T-helper 1 cell treated with Interleukin-12 subunit alpha and Interleukin-12 subunit beta and Interleukin-4 antibody, amounts not matched to agents 30 μg/mL and 1 μg/mL, for 36 hours (primary cell): ENCODE results near the gene LMLN.
"Not testable (repeated sequence)": the region's sequence is repeated elsewhere in the genome, so short reads cannot be mapped to it uniquely, and the experiment has no call there.

Experiments used
- H3K27ac Mint-ChIP-seq: one replicate; pipeline ENCODE4 v1.8.0; 2021; ENCODE audit warnings: mild to moderate bottlenecking, mixed read lengths
- H3K27me3 Mint-ChIP-seq: one replicate; pipeline ENCODE4 v1.8.0; 2021; ENCODE audit warnings: low read depth, mixed read lengths
- H3K36me3 Mint-ChIP-seq: one replicate; pipeline ENCODE4 v1.8.0; 2021; ENCODE audit warnings: low read depth, mixed read lengths
- H3K4me1 Mint-ChIP-seq: one replicate; pipeline ENCODE4 v1.8.0; 2021; ENCODE audit warnings: low read depth, mixed read lengths
- H3K4me3 Mint-ChIP-seq: one replicate; pipeline ENCODE4 v1.8.0; 2021; ENCODE audit warnings: mild to moderate bottlenecking, moderate library complexity, mixed read lengths
- H3K9me3 Mint-ChIP-seq: one replicate; pipeline ENCODE4 v1.8.0; 2021; ENCODE audit warnings: mixed read lengths

The LMLN gene

DNA sequence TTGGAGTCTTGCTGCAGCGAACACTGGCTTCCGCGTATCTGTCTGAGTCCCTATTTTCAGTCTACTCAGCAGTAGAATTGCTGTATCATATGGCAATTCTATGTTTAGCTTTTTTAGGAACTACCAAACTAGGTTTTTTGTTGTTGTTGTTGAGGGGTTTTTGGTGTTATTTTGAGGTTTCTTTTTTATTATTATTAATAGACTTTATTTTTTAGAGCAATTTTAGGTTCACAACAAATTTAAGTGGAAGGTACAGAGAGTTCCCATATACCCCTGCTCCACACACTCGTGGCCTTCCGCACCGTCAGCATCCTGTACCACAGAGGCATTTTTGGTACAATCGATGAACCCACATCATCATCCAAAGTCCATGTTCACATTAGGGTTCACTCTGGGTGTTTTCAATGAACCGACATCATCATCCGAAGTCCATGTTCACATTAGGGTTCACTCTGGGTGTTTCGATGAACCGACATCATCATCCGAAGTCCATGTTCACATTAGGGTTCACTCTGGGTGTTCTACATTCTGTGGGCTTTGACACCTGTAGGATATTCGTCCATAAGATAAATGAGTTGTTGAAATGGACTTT is 67.9 kb downstream of the LMLN start:
- H3K27me3 Mint-ChIP-seq: no peaks in the 10 kb centered on the region
- no peaks in the 10 kb centered on the region for H3K36me3 Mint-ChIP-seq
- H3K9me3 Mint-ChIP-seq: no peaks in the 10 kb centered on the region
- H3K4me3 Mint-ChIP-seq: no peak overlapping the region
- no peak overlapping the region for H3K27ac Mint-ChIP-seq
- H3K4me1 Mint-ChIP-seq: no peaks in the 10 kb centered on the region

DNA sequence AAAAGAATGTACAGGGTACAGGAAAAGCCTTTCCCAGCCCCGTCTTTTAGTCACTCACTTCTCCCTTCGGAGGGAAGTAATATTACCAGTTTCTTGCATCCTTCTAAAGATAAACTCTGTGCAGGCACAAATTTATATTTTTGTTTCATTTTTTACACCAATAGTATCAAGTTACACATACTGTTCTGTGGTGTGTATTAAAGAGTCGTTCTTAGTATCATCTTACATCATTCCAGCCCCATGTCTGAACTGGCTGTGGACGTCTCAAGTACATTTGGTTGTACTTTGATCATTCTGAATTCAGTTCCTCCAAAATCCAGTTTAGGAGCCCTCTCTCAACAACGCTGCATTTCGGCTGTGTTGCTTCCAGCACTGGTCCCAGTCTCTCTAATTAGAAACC is 68.7 kb downstream of the LMLN start:
- Mint-ChIP-seq H3K9me3 (no peaks in the 10 kb centered on the region), H3K27ac (no peak overlapping the region), H3K4me3 (no peak overlapping the region)

DNA sequence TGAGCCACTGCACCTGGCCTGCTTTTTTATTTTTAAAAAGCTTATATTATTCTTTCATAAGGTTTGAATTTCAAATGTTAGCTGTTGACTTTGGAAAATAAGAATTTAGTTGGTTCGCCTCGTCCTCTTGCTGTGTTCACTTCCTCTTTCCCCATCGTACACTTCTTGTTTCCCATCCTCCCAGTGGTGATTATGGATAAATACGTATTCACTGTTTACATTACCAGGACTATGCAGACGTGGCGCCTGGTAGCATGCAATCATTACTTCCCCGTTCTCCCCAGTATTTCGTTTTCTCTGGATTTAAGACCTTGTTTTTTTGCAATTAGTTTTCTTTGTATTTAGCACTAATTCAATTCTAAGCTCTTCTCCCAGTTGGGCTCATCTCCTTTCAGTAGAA is 70.1 kb downstream of the LMLN start:
- Mint-ChIP-seq H3K27ac (no peak overlapping the region), H3K4me3 (no peak overlapping the region), H3K4me1 (no peaks in the 10 kb centered on the region), H3K27me3 (no peaks in the 10 kb centered on the region), H3K36me3 (no peaks in the 10 kb centered on the region), H3K9me3 (no peaks in the 10 kb centered on the region)

More for the DNA sequence above, 68.7 kb downstream of the LMLN start:
- Mint-ChIP-seq H3K27me3 (no peaks in the 10 kb centered on the region), H3K4me1 (no peaks in the 10 kb centered on the region), H3K36me3 (no peaks in the 10 kb centered on the region)

DNA sequence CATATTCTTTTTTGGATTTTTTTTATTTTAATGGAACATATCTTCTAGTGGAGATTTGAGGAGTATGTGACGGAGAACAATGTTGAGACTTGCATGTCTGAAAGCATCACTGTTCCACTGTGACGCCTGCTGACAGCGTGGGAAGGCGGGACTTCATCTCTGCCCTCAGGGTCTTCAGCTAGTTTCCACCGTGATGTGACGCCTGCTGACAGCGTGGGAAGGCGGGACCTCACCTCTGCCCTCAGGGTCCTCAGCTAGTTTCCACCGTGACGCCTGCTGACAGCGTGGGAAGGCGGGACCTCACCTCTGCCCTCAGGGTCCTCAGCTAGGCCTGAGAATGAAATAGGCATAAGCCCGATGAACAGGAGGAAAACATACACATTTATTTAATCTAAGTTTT is 70.7 kb downstream of the LMLN start:
- no peak overlapping the region for H3K4me3 Mint-ChIP-seq
- H3K4me1 Mint-ChIP-seq: no peaks in the 10 kb centered on the region
- no peaks in the 10 kb centered on the region for H3K9me3 Mint-ChIP-seq
- H3K27me3 Mint-ChIP-seq: no peaks in the 10 kb centered on the region
- H3K27ac Mint-ChIP-seq: no peak overlapping the region
- no peaks in the 10 kb centered on the region for H3K36me3 Mint-ChIP-seq

DNA sequence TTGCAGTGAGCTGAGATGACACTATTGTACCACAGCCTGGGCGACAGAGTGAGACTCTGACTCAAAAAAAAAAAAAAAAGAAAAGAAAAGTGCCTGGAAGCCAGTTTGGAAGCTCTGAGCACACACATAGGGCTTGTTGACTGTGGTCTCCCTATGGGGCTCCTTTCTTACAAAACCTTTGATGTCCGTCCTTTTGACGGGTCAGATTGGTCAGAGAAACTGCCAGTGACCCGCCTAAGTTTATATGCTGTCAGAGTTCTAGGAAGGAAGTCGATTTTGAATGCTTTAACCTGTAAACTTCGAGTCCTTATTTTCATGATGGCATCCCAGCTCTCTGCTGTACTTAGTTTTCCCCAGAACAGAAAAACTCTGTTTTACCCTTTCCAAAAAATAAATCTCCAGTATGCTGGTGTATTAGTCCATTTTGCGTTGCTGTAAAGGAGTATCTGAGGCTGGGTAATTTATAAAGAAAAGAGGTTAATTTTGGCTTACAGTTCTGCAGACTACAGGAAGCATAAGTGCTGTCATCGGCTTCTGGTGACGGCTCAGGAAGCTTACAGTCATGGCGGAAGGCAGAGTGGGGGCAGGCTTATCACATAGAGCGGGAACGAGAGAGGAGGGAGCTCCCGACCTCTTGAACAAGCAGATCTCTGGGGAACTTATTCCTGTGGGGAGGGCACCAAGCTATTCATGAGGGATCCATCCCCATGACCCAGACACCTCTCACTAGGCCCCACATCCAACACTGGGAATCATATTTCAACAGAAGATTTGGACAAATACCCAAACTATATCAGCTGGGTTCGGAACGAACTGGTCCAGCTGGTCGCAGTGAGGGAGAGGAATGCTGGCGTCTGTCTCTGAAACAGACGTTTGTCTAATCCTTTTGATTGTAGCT is 72.3 kb downstream of the LMLN start:
- Mint-ChIP-seq H3K27me3 (no peaks in the 10 kb centered on the region), H3K4me3 (no peak overlapping the region), H3K4me1 (no peaks in the 10 kb centered on the region), H3K27ac (no peak overlapping the region), H3K36me3 (no peaks in the 10 kb centered on the region), H3K9me3 (no peaks in the 10 kb centered on the region)

DNA sequence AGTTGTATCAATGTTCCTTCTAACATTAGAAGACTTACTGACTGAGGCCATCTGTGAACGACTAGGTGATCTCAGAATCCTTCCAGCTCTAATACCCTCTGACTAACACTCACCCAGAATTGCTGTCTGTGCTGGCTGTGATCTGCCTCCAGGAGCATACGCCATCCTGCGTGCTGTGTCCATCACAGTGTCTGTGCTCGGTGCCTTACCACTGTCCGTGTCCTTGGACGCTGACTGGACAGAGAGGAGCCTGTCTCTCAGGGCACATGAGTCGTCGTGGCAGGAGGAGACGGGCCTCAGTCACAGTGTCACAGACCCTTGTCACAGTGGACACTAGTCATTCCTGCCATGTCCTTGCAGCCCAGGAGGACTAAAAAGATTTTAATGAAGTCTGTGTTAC is 83.1 kb downstream of the LMLN start:
- H3K36me3 Mint-ChIP-seq: no peaks in the 10 kb centered on the region
- no peaks in the 10 kb centered on the region for H3K27me3 Mint-ChIP-seq
- no peaks in the 10 kb centered on the region for H3K4me1 Mint-ChIP-seq
- no peak overlapping the region for H3K4me3 Mint-ChIP-seq
- no peak overlapping the region for H3K27ac Mint-ChIP-seq
- no peaks in the 10 kb centered on the region for H3K9me3 Mint-ChIP-seq

DNA sequence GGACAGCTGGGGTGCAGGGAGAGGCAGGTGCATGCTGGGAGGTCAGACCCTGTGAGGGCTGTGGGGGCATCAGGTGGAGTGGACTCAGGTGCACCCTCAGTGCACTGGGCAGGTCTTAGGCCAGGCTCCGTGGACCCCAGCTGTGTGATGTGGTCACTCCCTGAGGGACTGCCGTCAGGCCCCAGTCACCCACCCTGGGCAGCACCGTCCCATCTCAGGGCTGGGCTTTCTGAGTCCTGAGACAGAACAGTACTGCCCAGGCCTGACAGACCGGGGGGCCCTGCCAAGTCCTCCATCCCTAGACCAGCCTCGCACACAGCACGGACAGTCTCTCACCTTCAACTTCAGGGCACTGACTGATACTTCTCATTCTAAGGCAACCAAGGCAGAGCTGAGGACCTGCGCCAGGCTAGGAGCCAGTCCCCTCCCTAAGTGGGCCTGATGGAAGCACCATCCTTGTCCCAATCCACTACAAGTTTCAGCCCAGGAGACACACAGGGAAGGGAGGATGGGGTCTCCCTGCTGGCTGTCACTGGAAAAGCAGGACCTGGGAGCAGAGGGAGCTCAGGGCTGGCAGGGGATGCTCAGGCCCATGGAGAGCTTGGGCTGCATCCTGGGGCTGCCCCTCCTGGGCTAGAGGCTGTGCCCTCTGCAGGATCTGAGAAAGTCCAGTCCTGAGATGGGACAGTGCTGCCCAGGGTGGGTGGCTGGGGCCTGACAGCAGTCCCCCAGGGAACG is 86.3 kb downstream of the LMLN start:
- H3K4me3 Mint-ChIP-seq: no peak overlapping the region
- no peak overlapping the region for H3K27ac Mint-ChIP-seq
- H3K27me3 Mint-ChIP-seq: no peaks in the 10 kb centered on the region

DNA sequence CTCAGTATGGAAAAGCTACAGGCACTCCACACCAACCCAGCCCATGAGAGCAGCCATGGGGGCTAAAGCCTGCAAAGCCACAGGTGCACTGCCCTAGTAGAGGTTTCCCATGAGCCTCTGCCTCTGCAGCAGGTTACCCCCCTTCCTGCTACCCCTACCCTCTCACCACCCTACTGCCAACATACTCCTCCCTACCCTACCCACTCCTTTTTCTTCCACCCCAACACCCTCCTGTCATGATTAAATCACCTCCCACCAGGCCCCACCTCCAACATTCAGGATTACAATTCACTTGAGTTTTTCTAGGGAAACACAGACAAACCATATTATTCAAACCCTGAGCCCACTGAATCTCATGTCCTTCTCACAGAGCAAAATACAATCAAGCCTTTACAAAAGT is 88.4 kb downstream of the LMLN start:
- no peaks in the 10 kb centered on the region for H3K27me3 Mint-ChIP-seq
- no peaks in the 10 kb centered on the region for H3K9me3 Mint-ChIP-seq
- H3K27ac Mint-ChIP-seq: no peak overlapping the region
- no peaks in the 10 kb centered on the region for H3K4me1 Mint-ChIP-seq
- H3K36me3 Mint-ChIP-seq: no peaks in the 10 kb centered on the region
- no peak overlapping the region for H3K4me3 Mint-ChIP-seq

More for the DNA sequence above, 86.3 kb downstream of the LMLN start:
- H3K4me1 Mint-ChIP-seq: no peaks in the 10 kb centered on the region
- H3K36me3 Mint-ChIP-seq: no peaks in the 10 kb centered on the region
- no peaks in the 10 kb centered on the region for H3K9me3 Mint-ChIP-seq

DNA sequence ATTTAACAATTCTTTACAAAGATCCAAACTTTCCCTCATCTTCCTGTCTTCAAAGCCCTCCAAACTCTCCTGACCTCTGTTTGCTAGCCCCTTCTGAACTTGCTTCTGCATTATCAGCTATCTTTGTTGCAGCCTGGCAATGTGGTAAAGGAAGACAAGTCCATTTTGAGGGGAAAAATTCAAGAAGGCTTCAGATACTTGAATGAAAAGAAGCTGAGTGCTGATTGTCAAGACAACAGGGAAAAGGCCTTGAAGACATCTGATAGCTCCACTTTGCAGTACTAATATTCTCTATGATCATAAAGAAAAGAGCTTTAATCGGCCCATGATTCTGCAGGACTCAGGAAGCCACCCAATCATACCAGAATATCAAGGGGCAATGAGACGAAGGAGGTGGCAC is 91.8 kb downstream of the LMLN start:
- Mint-ChIP-seq H3K27me3 (peaks cover 10% of the 10 kb centered on the region), H3K9me3 (no peaks in the 10 kb centered on the region), H3K4me1 (no peaks in the 10 kb centered on the region), H3K36me3 (no peaks in the 10 kb centered on the region), H3K4me3 (no peak overlapping the region), H3K27ac (no peak overlapping the region)

DNA sequence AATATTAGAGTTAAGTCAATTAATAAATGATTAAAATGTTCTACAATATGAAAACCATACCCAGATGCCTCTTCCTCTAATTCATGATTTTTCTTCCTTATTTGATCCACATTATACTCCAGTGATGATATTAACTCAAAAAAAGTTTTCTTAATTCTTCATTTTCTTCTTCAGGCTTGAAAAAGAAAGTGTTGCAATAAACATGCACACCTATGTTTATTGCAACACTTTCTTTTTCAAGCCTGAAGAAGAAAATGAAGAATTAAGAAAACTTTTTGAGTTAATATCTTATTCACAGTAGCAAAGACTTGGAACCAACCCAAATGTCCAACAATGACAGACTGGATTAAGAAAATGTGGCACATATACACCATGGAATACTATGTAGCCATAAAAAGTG is 93.4 kb downstream of the LMLN start:
- not testable (repeated sequence) for H3K4me3 Mint-ChIP-seq, H3K4me1 Mint-ChIP-seq, H3K9me3 Mint-ChIP-seq, H3K36me3 Mint-ChIP-seq, H3K27ac Mint-ChIP-seq
- H3K27me3 Mint-ChIP-seq: peaks cover 12% of the 10 kb centered on the region

DNA sequence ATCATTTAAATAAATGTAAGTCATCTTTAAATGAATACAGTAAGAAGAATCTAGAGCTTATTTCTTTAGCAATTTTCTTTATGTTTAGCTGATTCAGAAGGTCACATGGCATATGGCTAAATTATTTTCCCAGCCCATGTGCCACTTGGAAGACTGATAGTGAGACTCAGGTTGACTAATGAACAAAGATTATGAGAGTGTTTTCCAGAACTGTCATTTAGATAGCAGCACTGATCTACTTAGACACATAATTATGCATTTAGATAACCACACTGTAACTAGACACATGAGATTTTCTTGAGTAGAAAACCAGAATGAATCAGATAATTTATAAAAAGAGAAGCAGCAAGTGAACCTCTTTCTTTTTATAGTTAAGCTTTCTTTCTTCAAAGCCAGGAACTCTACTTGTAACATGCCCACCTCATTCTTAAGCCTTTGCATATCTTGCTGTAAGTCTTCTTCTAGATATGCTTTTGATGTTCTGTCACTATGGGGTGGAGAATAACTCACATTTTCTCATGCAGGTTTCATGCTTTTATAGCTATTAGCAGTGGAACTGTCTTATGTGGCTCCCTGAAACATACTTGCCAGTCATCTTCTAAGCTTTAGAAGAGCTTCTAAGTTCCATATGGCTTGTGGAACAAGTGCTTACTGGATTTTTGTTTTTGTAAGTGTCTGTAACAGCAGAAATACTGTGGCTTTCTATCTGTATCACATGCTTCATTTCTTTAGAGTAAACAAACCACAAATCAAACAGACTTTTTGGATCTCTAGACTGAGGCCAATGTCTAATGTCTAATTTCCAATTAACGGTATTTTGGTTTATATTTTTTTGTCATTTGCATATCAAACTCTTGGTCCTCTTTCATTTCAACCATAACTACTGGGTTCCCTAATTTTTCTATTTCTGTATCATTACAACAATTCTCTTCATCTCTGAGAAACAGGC is 101.4 kb downstream of the LMLN start:
- Mint-ChIP-seq H3K4me3 (no peak overlapping the region), H3K36me3 (no peaks in the 10 kb centered on the region), H3K9me3 (no peaks in the 10 kb centered on the region), H3K27ac (no peak overlapping the region), H3K4me1 (no peaks in the 10 kb centered on the region), H3K27me3 (peaks cover 32% of the 10 kb centered on the region)

DNA sequence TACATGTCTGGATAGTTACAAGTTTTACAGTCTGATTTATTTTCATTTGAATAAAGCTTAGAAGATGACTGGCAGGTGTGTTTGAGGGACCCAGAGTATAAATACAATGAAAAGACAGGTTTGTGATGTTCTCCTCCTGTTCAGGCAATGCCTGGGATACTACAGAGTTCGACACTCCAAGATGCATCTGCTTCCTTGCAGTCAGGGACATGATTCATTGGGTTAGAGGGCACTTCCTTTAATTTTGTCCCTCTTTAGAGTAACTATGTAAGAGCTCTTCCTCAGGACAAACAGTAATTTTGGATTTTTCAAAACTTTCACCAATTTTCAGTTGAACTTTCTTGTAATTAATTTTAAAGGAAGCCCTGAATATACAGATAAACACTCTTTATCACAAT is 102.0 kb downstream of the LMLN start:
- H3K27me3 Mint-ChIP-seq: peaks cover 32% of the 10 kb centered on the region
- no peaks in the 10 kb centered on the region for H3K4me1 Mint-ChIP-seq
- no peak overlapping the region for H3K4me3 Mint-ChIP-seq
- H3K27ac Mint-ChIP-seq: no peak overlapping the region
- no peaks in the 10 kb centered on the region for H3K36me3 Mint-ChIP-seq
- no peaks in the 10 kb centered on the region for H3K9me3 Mint-ChIP-seq

DNA sequence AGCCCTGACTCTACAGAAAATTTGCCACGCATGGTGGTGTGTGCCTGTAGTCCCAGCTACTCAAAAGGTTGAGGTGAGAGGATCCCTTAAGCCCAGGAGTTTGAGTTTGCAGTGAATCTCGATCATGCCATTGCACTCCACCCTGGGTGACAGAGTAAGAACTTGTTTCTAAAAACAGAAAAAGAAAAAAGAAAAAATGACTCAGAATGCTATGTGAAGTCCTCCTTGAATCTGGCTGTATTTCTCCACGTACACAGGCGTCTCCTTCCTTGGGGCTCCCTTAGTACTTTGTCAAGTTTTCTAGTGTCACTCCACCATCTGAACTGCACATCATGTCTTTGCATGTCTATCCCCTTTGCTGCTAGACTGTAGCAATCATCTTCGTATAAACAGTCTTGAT is 104.4 kb downstream of the LMLN start:
- Mint-ChIP-seq H3K36me3 (no peaks in the 10 kb centered on the region), H3K9me3 (no peaks in the 10 kb centered on the region), H3K4me3 (no peak overlapping the region), H3K27ac (no peak overlapping the region), H3K27me3 (peaks cover 28% of the 10 kb centered on the region), H3K4me1 (no peaks in the 10 kb centered on the region)

DNA sequence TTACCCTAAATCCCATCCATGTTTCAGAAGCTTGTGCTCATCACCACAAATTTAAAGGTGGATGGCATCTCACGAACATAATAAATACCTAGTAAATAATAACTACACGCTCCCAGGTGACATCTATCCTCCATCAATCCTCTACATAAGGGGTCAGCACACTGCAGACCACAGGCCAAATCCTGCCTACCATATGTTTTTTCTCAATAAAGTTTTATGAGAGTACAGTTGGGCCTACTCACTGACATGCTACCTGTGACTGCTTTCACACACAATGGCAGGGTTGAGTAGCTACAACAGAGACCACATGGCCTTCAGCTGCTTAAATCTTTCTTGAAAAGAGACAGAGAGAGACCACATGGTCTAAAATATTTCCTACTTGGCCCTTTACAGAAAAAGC is 105.9 kb downstream of the LMLN start:
- Mint-ChIP-seq H3K27ac (no peak overlapping the region), H3K4me1 (no peaks in the 10 kb centered on the region), H3K36me3 (no peaks in the 10 kb centered on the region), H3K4me3 (no peak overlapping the region), H3K9me3 (no peaks in the 10 kb centered on the region), H3K27me3 (peaks cover 17% of the 10 kb centered on the region)
